Measurements from ENCODE around the gene TARDBP. TPM values are rescaled to one million over a fixed set of nuclear protein-coding genes. Genes with fewer than 3 reads are reported as not detected.
"Not testable (repeated sequence)": the region's sequence is repeated elsewhere in the genome, so short reads cannot be mapped to it uniquely, and the experiment has no call there.

The TARDBP gene
- total and polyA plus RNA-seq, 2 donors (not counting 1 experiment from before 2014, with no cell fraction given), result 97.1 to 161 TPM

- H3K79me2 ChIP-seq (ENCODE audit: control insufficient read depth, insufficient read depth, low read length), result no peaks in the 10 kb centered on the region
- no peaks in the 10 kb centered on the region for H4K20me1 ChIP-seq (ENCODE audit: control insufficient read depth, extremely low read depth, insufficient read depth, low read length)
- DNase-seq (ENCODE audit: low read depth in 2 of 2), result no peak
- H3K36me3 ChIP-seq (ENCODE audit: control insufficient read depth, insufficient read depth, low read length), result no peaks in the 10 kb centered on the region
- H3K4me3 ChIP-seq (replicated peaks in 1 of 4; ENCODE audit: control extremely low read depth in 1 of 4, insufficient read depth in 1 of 4, low read depth in 3 of 4, low read length in 4 of 4), result no peak overlapping the region
- H3K27ac ChIP-seq (ENCODE audit: insufficient read depth, low read length), result no peak overlapping the region
- H3K4me1 ChIP-seq (ENCODE audit: control insufficient read depth, extremely low read depth, insufficient read depth, low read length), result no peaks in the 10 kb centered on the region
- no peaks in the 10 kb centered on the region for H3K9me3 ChIP-seq (ENCODE audit: control insufficient read depth, insufficient read depth, low read depth, low read length)
- no peak for TF ChIP-seq EZH2 (IDR thresholded peaks at IDR 0.05; ENCODE audit: low read length, missing control alignments)
- TF ChIP-seq CTCF (conservative IDR thresholded peaks at IDR 0.05 in 1 of 2, IDR thresholded peaks at IDR 0.05 in 1 of 2; ENCODE audit: low read depth in 1 of 2, low read length in 2 of 2), result no peak
- no peaks in the 10 kb centered on the region for H3K27me3 ChIP-seq (ENCODE audit: control insufficient read depth, insufficient read depth, low read length)
- H3K4me2 ChIP-seq (ENCODE audit: extremely low read depth, insufficient read depth, low read length), result no peak overlapping the region
- H3K9ac ChIP-seq (ENCODE audit: insufficient read depth, low read length), result no peak overlapping the region
- H2AFZ ChIP-seq (ENCODE audit: low read length), result no peak overlapping the region
Measured at GRCh38 chr1:11031624-11032262, 19.3 kb downstream of the TARDBP start.

- not testable (repeated sequence) for DNase-seq (ENCODE audit: low read depth in 2 of 2); H3K9ac ChIP-seq (ENCODE audit: insufficient read depth, low read length); H3K27me3 ChIP-seq (ENCODE audit: control insufficient read depth, insufficient read depth, low read length); H4K20me1 ChIP-seq (ENCODE audit: control insufficient read depth, extremely low read depth, insufficient read depth, low read length); H3K36me3 ChIP-seq (ENCODE audit: control insufficient read depth, insufficient read depth, low read length); H3K27ac ChIP-seq (ENCODE audit: insufficient read depth, low read length); H3K4me2 ChIP-seq (ENCODE audit: extremely low read depth, insufficient read depth, low read length); H3K4me1 ChIP-seq (ENCODE audit: control insufficient read depth, extremely low read depth, insufficient read depth, low read length); H3K9me3 ChIP-seq (ENCODE audit: control insufficient read depth, insufficient read depth, low read depth, low read length); H3K79me2 ChIP-seq (ENCODE audit: control insufficient read depth, insufficient read depth, low read length); H3K4me3 ChIP-seq (replicated peaks in 1 of 4; ENCODE audit: control extremely low read depth in 1 of 4, insufficient read depth in 1 of 4, low read depth in 3 of 4, low read length in 4 of 4); H2AFZ ChIP-seq (ENCODE audit: low read length)
Measured at GRCh38 chr1:11037019-11037739, 24.7 kb downstream of the TARDBP start.

- H2AFZ ChIP-seq (ENCODE audit: low read length), result no peak overlapping the region
- peak; percentile 69 to 87 for DNase-seq (ENCODE audit: low read depth in 2 of 2)
- TF ChIP-seq CTCF (conservative IDR thresholded peaks at IDR 0.05 in 1 of 2, IDR thresholded peaks at IDR 0.05 in 1 of 2; ENCODE audit: low read depth in 1 of 2, low read length in 2 of 2), result peak; percentile 98 to 99
- TF ChIP-seq EZH2 (IDR thresholded peaks at IDR 0.05; ENCODE audit: low read length, missing control alignments), result no peak
- H3K27ac ChIP-seq (ENCODE audit: insufficient read depth, low read length), result no peak overlapping the region
- no peaks in the 10 kb centered on the region for H3K9me3 ChIP-seq (ENCODE audit: control insufficient read depth, insufficient read depth, low read depth, low read length)
- H3K4me3 ChIP-seq (replicated peaks in 1 of 4; ENCODE audit: control extremely low read depth in 1 of 4, insufficient read depth in 1 of 4, low read depth in 3 of 4, low read length in 4 of 4), result no peak overlapping the region
- no peaks in the 10 kb centered on the region for H3K36me3 ChIP-seq (ENCODE audit: control insufficient read depth, insufficient read depth, low read length)
- H3K4me2 ChIP-seq (ENCODE audit: extremely low read depth, insufficient read depth, low read length), result no peak overlapping the region
- H3K79me2 ChIP-seq (ENCODE audit: control insufficient read depth, insufficient read depth, low read length), result no peaks in the 10 kb centered on the region
- H4K20me1 ChIP-seq (ENCODE audit: control insufficient read depth, extremely low read depth, insufficient read depth, low read length), result no peaks in the 10 kb centered on the region
- H3K4me1 ChIP-seq (ENCODE audit: control insufficient read depth, extremely low read depth, insufficient read depth, low read length), result no peaks in the 10 kb centered on the region
- H3K27me3 ChIP-seq (ENCODE audit: control insufficient read depth, insufficient read depth, low read length), result peaks cover 6% of the 10 kb centered on the region
- H3K9ac ChIP-seq (ENCODE audit: insufficient read depth, low read length), result no peak overlapping the region
Measured at GRCh38 chr1:11037740-11038182, 25.3 kb downstream of the TARDBP start.

Measured in fibroblast of lung (primary cell).